ENCODE data around the gene ARHGEF17. TPM values are rescaled to one million over a fixed set of nuclear protein-coding genes. Genes with fewer than 3 reads are reported as not detected.
"Not testable (repeated sequence)": the region's sequence is repeated elsewhere in the genome, so short reads cannot be mapped to it uniquely, and the experiment has no call there.

ARHGEF17 gene
- total and polyA plus RNA-seq, 9 donors = 23.8 to 64.4 (median 49.0) TPM

- H3K27ac ChIP-seq (ENCODE audit: low read length) = peak within 1 kb of the TSS; percentile 29
- 71% methylated on average over 13 of the region's 17 CpGs for WGBS (ENCODE audit: insufficient coverage)
- DNase-seq = peak; percentile 38
- peak within 1 kb of the TSS; percentile 25 for H3K4me3 ChIP-seq (ENCODE audit: low read length)
- no peaks in the 10 kb centered on the region for H3K27me3 ChIP-seq (ENCODE audit: control insufficient read depth, insufficient read depth, low read length)
- no peaks in the 10 kb centered on the region for H3K36me3 ChIP-seq (ENCODE audit: control insufficient read depth, insufficient read depth, low read length)
- H3K4me1 ChIP-seq (ENCODE audit: control insufficient read depth, insufficient read depth, low read length) = peaks cover 31% of the 10 kb centered on the region
- no peaks in the 10 kb centered on the region for H3K9me3 ChIP-seq (replicated peaks; ENCODE audit: control insufficient read depth, low read depth, low read length)
These were observed 36.0 kb upstream of the ARHGEF17 start, which contains the start of gene P2RY6 for GRCh38 chr11:73271936-73272679. Gene P2RY6 (plus strand): TSS chr11:73272338. CDS start chr11:73296519, 24,181 bp downstream.

GRCh38 chr11:73272680-73273038 lies 35.4 kb upstream of the ARHGEF17 start:
- no peak for DNase-seq
- WGBS (ENCODE audit: insufficient coverage) = no CpG with 5 or more reads among the region's 7 CpGs
- no peaks in the 10 kb centered on the region for H3K36me3 ChIP-seq (ENCODE audit: control insufficient read depth, insufficient read depth, low read length)
- no peak overlapping the region for H3K27ac ChIP-seq (ENCODE audit: low read length)
- no peaks in the 10 kb centered on the region for H3K27me3 ChIP-seq (ENCODE audit: control insufficient read depth, insufficient read depth, low read length)
- H3K4me1 ChIP-seq (ENCODE audit: control insufficient read depth, insufficient read depth, low read length) = peaks cover 25% of the 10 kb centered on the region
- H3K4me3 ChIP-seq (ENCODE audit: low read length) = peak overlapping the region; percentile 25
- no peaks in the 10 kb centered on the region for H3K9me3 ChIP-seq (replicated peaks; ENCODE audit: control insufficient read depth, low read depth, low read length)

DNA sequence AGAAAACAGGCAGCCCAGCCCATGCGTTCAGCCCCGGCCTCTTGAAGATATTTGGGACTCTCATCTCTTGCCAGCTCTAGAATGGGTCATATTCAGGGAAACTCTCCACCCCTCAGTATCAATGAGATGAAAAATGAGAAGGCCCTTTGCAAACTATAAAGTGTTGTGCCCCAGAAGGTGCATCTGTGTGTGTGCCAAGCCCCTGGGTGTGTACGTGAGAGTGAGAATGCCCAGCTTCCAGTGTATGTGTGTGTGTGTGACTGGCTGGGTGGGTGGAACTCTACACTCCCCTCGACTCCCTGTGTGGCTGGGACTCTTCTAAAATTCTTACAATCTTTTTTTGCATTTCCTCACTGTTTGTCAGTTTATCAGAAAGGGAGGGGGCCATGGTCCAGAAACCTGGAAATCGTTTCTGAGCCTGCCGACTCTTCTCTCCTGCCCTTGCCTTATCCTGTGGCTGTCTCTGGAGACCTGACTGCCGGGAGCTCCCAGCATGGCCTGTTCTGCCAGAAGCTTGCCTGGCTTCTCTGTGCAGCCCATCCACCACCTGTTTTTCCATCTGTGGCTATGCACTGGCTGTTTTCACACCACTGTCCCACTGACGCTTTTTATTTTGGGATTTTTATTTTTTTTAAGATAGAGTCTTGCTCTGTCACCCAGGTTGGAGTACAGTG lies 34.7 kb upstream of the ARHGEF17 start:
- Histone ChIP-seq H3K27me3 (ENCODE audit: control insufficient read depth, insufficient read depth, low read length) (no peaks in the 10 kb centered on the region), H3K36me3 (ENCODE audit: control insufficient read depth, insufficient read depth, low read length) (no peaks in the 10 kb centered on the region), H3K4me1 (ENCODE audit: control insufficient read depth, insufficient read depth, low read length) (peaks cover 23% of the 10 kb centered on the region), H3K27ac (ENCODE audit: low read length) (peak overlapping the region; percentile 29), H3K4me3 (ENCODE audit: low read length) (peak overlapping the region; percentile 25), H3K9me3 (replicated peaks; ENCODE audit: control insufficient read depth, low read depth, low read length) (no peaks in the 10 kb centered on the region)
- WGBS (ENCODE audit: insufficient coverage) = 10% methylated on average over 3 of the region's 8 CpGs
- peak; percentile 40 for DNase-seq

DNA sequence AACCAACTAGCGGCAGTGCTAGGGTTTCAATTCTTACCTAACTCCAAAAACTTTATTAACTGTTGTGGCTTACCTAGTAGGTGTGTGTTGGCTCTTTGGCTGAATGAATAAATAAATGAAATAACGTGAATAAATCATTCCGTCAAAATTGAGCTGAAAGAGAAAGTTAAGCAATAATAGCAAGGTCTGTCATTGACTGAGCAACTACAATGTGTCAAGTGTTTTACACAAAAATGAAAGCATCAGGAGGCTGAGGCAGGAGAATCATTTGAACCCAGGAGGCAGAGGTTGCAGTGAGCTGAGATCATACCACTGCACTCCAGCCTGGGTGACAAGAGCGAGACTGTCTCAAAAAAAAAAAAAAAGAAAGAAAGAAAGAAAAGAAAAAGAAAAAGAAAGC lies 33.9 kb upstream of the ARHGEF17 start:
- not testable (repeated sequence) for H3K4me3 ChIP-seq (ENCODE audit: low read length); H3K27ac ChIP-seq (ENCODE audit: low read length)

GRCh38 chr11:73274722-73275380 lies 33.2 kb upstream of the ARHGEF17 start:
- H3K36me3 ChIP-seq (ENCODE audit: control insufficient read depth, insufficient read depth, low read length) = no peaks in the 10 kb centered on the region
- H3K27ac ChIP-seq (ENCODE audit: low read length) = no peak overlapping the region
- no peak overlapping the region for H3K4me3 ChIP-seq (ENCODE audit: low read length)
- 62% methylated on average over 10 of the region's 11 CpGs for WGBS (ENCODE audit: insufficient coverage)
- H3K27me3 ChIP-seq (ENCODE audit: control insufficient read depth, insufficient read depth, low read length) = no peaks in the 10 kb centered on the region
- DNase-seq = no peak
- H3K4me1 ChIP-seq (ENCODE audit: control insufficient read depth, insufficient read depth, low read length) = peaks cover 18% of the 10 kb centered on the region
- H3K9me3 ChIP-seq (replicated peaks; ENCODE audit: control insufficient read depth, low read depth, low read length) = no peaks in the 10 kb centered on the region

More for the DNA sequence above, 33.9 kb upstream of the ARHGEF17 start:
- not testable (repeated sequence) for H3K27me3 ChIP-seq (ENCODE audit: control insufficient read depth, insufficient read depth, low read length); DNase-seq; H3K9me3 ChIP-seq (replicated peaks; ENCODE audit: control insufficient read depth, low read depth, low read length); H3K36me3 ChIP-seq (ENCODE audit: control insufficient read depth, insufficient read depth, low read length)
- 92% methylated on average over 3 of the region's 4 CpGs for WGBS (ENCODE audit: insufficient coverage)
- H3K4me1 ChIP-seq (ENCODE audit: control insufficient read depth, insufficient read depth, low read length) = peaks cover 21% of the 10 kb centered on the region

DNA sequence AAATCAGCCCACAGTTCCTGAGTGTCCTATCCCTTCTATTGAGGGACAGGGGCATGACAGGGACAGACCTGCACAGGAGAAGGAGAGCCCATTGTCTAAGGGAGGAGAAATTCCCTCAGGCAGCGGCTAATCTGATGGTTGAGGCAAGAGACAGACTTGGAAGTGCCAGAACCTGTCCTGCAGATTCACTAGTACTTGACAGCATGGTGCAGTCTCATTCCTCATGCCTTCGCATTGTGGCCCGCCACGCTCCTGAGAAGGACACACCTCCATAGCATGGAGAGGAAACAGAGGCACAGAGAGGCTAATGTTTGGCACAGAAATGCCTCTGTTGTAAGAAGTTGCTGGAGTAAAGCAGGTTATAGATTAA lies 32.7 kb upstream of the ARHGEF17 start:
- Histone ChIP-seq H3K4me3 (ENCODE audit: low read length) (no peak overlapping the region), H3K27ac (ENCODE audit: low read length) (no peak overlapping the region), H3K4me1 (ENCODE audit: control insufficient read depth, insufficient read depth, low read length) (peaks cover 16% of the 10 kb centered on the region), H3K36me3 (ENCODE audit: control insufficient read depth, insufficient read depth, low read length) (no peaks in the 10 kb centered on the region), H3K9me3 (replicated peaks; ENCODE audit: control insufficient read depth, low read depth, low read length) (no peaks in the 10 kb centered on the region), H3K27me3 (ENCODE audit: control insufficient read depth, insufficient read depth, low read length) (no peaks in the 10 kb centered on the region)
- WGBS (ENCODE audit: insufficient coverage) = 100% methylated on average over 1 of the region's 4 CpGs
- DNase-seq = no peak

GRCh38 chr11:73277467-73277866 lies 30.6 kb upstream of the ARHGEF17 start:
- DNase-seq = no peak
- H3K4me1 ChIP-seq (ENCODE audit: control insufficient read depth, insufficient read depth, low read length) = peaks cover 26% of the 10 kb centered on the region
- no CpG with 5 or more reads among the region's 3 CpGs for WGBS (ENCODE audit: insufficient coverage)
- H3K27me3 ChIP-seq (ENCODE audit: control insufficient read depth, insufficient read depth, low read length) = no peaks in the 10 kb centered on the region
- H3K4me3 ChIP-seq (ENCODE audit: low read length) = no peak overlapping the region
- H3K9me3 ChIP-seq (replicated peaks; ENCODE audit: control insufficient read depth, low read depth, low read length) = no peaks in the 10 kb centered on the region
- H3K27ac ChIP-seq (ENCODE audit: low read length) = no peak overlapping the region
- no peaks in the 10 kb centered on the region for H3K36me3 ChIP-seq (ENCODE audit: control insufficient read depth, insufficient read depth, low read length)

DNA sequence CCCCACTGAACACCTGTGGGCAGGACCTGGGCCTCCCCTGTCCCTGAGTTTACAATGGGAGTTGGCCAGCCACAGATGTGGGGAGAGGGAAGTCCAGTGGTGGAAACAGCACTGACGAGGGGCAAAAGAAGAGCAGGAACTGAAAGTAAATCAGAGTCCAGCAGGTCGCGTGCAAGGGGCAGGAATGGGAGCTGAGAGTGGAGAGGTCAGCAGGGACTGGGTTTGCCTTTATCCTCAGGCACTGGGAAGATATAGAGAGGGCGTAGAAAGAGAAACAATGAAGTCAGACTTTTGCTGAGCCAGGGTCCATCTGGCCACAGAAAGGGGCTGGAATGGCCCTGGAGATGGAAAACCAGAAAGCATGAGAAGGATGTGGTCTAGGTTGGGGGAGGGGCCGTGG lies 27.4 kb upstream of the ARHGEF17 start:
- Histone ChIP-seq H3K27me3 (ENCODE audit: control insufficient read depth, insufficient read depth, low read length) (no peaks in the 10 kb centered on the region), H3K4me3 (ENCODE audit: low read length) (no peak overlapping the region), H3K4me1 (ENCODE audit: control insufficient read depth, insufficient read depth, low read length) (peaks cover 10% of the 10 kb centered on the region), H3K9me3 (replicated peaks; ENCODE audit: control insufficient read depth, low read depth, low read length) (no peaks in the 10 kb centered on the region), H3K36me3 (ENCODE audit: control insufficient read depth, insufficient read depth, low read length) (no peaks in the 10 kb centered on the region), H3K27ac (ENCODE audit: low read length) (peak overlapping the region; percentile 29)
- 69% methylated on average over 5 of the region's 5 CpGs for WGBS (ENCODE audit: insufficient coverage)
- DNase-seq = peak; percentile 74

DNA sequence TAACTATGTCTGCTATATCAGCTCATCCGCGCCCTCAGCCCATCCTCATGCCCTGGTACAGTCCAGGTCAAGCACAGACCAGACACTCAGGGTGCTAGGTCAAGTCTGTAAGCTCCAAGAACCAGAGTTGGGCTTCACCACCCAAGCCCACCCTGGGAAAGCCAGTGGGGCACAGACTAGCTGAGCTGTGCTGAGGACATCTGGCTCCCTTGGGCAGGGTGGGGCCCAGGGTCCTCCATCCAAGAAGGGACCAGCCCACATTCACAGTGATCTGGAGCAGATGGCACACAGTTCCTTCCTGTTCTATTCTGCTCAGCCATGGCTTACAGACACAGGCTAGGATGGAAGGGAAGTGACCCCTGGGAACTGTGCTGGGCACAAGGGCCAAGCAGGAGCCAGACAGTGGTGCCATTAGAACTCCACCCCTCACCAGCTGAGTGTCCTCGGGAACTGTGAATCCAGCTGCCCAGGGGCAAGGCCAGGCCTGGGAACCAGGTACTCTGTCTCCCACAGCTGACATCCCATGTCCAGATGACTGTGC lies 26.8 kb upstream of the ARHGEF17 start:
- peak; percentile 58 for DNase-seq
- H3K27ac ChIP-seq (ENCODE audit: low read length) = peak overlapping the region; percentile 29
- WGBS (ENCODE audit: insufficient coverage) = 95% methylated on average over 3 of the region's 3 CpGs

More for the DNA sequence above, 26.8 kb upstream of the ARHGEF17 start:
- Histone ChIP-seq H3K9me3 (replicated peaks; ENCODE audit: control insufficient read depth, low read depth, low read length) (no peaks in the 10 kb centered on the region), H3K27me3 (ENCODE audit: control insufficient read depth, insufficient read depth, low read length) (no peaks in the 10 kb centered on the region), H3K4me3 (ENCODE audit: low read length) (no peak overlapping the region), H3K4me1 (ENCODE audit: control insufficient read depth, insufficient read depth, low read length) (peaks cover 10% of the 10 kb centered on the region), H3K36me3 (ENCODE audit: control insufficient read depth, insufficient read depth, low read length) (no peaks in the 10 kb centered on the region)
